Esophagus mucosa (tissue), 1 donor: Measurements from ENCODE around the gene RPRD1A. TPM values are rescaled to one million over a fixed set of nuclear protein-coding genes. Genes with fewer than 3 reads are reported as not detected.
"Not testable (repeated sequence)": the region's sequence is repeated elsewhere in the genome, so short reads cannot be mapped to it uniquely, and the experiment has no call there.

Source experiments
- ATAC-seq: fragments of 200-7000 bp; cut with Tn5 transposase; one replicate; pipeline ENCODE4 v1.9.1; 2020
- total RNA-seq: library from RNA; stranded (reverse); gene quantifications from one replicate; pipeline ENCODE4 v1.2.4, GENCODE V29; 2023
- donor health status: DM: yes; HTN: yes; CAD: no.

RPRD1A gene
- total RNA-seq, 1 donor from 2014 or later = 29.3 TPM

DNA sequence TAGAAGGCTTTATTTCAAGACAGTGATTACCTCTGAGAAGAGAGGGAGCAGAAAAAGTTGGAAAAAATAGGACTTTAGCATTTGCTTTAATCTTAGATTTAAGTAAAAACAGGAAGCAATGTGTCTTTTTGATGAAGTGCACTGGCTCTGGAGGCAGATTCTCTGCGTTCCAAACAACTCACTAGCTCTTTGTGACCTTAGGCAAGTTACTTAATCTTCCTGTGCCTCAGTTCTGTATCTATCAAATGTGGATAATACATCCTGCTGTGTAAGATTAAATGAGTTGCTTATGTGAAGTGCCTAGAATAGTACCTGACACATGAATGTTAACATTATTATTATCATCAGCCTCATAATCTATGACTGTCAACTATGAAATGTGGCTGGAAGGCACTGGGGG, 42.3 kb downstream of the RPRD1A start:
- ATAC-seq = no peak

- not testable (repeated sequence) for ATAC-seq
Observed at GRCh38 chr18:36024241-36024640, 43.1 kb downstream of the RPRD1A start.

- ATAC-seq = no peak
Observed at GRCh38 chr18:36023336-36023735, 44.0 kb downstream of the RPRD1A start.

- ATAC-seq = no peak
Observed at GRCh38 chr18:36020174-36020711, 47.1 kb downstream of the RPRD1A start.

- ATAC-seq = no peak
Observed at GRCh38 chr18:36017232-36017631, 50.1 kb downstream of the RPRD1A start.

DNA sequence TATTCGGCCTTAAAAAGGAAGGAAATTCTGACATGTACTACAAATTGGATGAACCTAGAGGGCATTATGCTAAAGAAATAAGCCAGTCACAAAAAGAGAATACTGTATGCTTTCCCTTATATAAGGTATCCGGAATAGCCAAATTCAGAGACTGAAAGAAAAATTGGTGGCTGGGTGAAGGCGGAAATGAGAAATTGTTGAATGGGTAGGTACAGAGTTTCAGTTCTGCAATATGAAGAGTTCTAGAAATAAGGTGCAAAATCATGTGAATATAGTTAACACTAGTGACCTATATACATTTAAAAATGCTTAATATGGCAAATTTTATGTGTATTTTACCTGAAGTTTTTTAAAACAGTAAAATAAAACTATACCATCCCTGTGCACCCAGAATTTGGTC, 51.7 kb downstream of the RPRD1A start:
- ATAC-seq = no peak

DNA sequence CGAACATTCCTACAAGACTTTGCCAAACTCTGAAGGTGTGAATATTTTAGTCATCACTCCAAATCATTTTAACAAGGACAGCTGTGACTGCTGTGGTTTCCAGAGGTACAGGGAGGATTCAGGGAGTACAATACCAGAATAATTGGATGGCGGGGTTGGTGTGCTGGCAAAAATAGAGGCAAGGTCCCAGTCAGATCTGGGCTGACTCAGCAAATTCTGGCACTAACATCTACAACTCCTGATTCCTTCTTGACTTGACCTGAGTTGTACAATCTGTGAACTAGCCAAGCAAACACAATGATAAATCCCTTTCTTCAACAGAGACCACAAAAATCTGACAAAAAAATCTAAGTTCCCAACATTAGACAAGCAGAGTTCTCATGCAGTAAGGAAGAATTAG, 54.5 kb downstream of the RPRD1A start:
- ATAC-seq = no peak

- no peak for ATAC-seq
Observed at GRCh38 chr18:36009214-36009613, 58.1 kb downstream of the RPRD1A start.

GRCh38 chr18:36006997-36007396, 60.4 kb downstream of the RPRD1A start:
- ATAC-seq = no peak

GRCh38 chr18:35999925-36000324, 67.4 kb downstream of the RPRD1A start:
- no peak for ATAC-seq

DNA sequence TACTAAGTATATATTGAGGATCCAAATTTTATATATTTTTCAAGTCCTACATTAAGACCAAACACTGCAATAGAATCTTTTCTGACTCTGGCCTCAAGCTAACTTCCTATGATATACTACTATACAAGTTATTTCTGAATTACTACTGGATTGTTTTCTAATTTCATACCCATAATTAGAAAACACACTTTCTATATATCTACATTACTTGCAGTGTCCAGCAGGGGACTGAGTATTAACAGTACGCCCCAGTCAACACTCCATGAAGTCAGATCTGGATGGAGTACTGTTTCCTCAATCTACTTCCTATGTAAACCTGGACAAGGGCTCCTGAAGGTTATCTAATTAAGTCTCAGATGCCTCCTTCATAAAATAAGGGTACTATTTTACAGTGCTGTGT, 68.4 kb downstream of the RPRD1A start:
- no peak for ATAC-seq

GRCh38 chr18:35993013-35993412, 74.3 kb downstream of the RPRD1A start:
- no peak for ATAC-seq

DNA sequence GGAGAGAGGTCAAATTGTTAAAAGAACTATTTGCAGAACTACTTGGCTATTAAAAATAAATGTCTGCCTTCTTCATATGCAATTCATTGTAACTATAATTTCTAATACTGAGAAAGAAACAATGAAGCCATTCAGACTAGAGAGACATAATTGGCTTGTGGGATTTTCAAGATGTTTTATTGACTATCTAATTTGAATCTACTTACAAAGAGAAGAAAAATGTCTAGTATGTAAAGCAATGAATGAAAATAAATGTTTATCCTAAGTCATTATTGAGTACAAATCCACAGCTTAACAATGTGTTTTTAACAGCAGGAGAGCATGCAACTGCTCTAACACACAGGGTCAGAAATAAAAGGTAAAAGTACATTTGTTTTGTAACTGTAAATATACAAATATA, 75.7 kb downstream of the RPRD1A start:
- ATAC-seq = no peak

DNA sequence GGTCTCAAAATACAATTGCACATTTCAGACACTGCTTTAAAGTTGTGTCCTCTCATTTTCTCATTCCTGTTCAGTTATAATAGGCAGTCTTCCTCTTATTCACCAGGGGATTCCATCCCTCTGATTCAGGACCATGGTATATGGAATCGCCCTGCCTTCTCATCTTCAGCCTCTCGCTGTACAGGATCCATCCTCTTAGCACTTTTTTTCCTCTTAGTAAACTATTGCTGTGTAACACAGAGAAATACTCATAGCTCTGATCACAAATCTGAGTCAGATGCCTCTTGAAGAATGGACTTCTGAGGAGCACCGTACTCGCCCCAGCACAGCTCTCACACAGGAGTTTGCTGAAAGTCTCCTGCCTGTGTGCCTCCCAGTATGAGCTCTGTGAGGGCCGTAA, 83.5 kb downstream of the RPRD1A start:
- no peak for ATAC-seq

DNA sequence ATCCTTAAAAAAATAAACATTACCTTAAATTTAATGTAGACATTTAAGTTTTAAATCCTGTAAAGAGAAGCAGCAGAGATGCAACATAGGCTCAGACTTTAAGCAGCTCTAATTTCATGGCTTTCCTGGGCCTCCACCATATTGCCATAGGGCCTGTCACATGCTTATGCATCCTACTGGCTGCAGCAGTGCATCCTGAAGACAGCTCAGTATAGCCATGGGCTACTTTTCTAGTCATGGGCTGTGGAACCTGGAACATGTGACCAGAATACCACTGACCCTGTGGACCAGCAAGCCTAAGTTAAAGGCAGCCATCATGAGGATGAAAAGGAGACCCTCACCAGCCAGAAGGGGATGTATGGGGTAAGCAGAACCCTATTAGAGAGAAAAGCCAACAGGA, 84.2 kb downstream of the RPRD1A start:
- peak; percentile 27 for ATAC-seq

- no peak for ATAC-seq
Observed at GRCh38 chr18:35982409-35983114, 84.8 kb downstream of the RPRD1A start.

DNA sequence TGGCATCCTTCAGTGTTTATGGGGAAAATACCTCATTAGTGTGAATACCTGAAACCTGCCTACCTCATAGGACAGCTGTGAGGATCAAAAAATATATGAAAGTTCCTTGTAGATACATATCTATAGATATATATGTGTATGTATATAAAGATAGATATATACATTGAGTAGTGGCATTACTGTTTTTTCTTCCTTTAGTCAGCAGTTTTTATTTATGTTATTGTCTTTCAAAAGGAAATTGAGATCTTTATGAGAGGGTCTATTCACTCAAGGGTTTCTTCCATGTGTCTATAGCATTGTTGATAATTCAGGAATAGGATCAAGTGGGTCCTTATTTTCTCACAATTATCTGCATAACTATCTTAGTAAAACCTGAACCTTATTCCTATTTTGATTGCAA, 88.2 kb downstream of the RPRD1A start:
- ATAC-seq = no peak

- no peak for ATAC-seq
Observed at GRCh38 chr18:35974181-35974580, 93.2 kb downstream of the RPRD1A start.

DNA sequence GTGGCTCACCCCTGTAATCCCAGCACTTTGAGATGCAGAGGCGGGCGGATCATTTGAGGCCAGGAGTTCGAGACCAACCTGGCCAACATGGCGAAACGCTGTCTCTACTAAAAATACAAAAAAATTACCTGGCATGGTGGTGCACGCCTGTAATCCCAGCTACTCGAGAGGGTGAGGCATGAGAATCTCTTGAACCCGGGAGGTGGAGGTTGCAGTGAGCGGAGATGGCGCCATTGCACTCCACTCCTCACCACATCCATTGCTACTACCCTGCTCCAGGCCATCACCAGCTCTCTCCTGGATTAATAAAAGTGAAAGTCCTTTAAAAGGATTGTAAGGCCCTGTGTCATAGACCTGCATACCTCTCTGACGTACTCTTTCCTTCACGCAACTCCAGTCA, 93.7 kb downstream of the RPRD1A start:
- no peak for ATAC-seq

GRCh38 chr18:35972197-35973000, 95.0 kb downstream of the RPRD1A start, which contains the start of gene RMP24:
TSS of gene RMP24 (plus strand) at chr18:35972679.
- ATAC-seq = peak; percentile 96

DNA sequence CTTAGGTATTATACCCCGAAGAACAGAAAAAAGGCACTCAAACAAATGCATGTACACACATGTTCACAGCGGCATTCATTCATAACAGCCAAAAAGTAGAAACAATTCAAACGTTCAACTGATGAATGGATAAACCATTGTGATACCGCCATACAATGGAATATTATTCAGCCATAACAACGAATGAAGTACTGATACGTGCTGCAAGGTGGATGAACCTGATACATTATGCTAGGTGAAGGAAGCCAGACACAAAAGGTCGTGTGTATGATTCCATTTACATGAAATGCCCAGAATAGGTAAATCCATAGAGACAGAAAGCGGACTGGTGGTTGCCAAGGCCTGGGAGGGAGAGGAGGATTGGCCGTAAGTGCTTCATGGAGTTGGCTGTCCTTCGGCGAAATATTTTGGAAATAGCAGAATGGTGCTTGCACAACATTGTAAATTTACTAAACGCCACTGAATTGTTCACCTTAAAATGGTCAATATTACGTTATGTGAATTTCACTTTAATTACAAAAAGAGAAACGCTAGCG, 95.6 kb downstream of the RPRD1A start:
- ATAC-seq = peak; percentile 5

GRCh38 chr18:35969676-35970075, 97.7 kb downstream of the RPRD1A start:
- ATAC-seq = no peak

- no peak for ATAC-seq
Observed at GRCh38 chr18:35968278-35968880, 99.0 kb downstream of the RPRD1A start.
